ENCODE results near the gene ZFY. TPM values are rescaled to one million over a fixed set of nuclear protein-coding genes. Genes with fewer than 3 reads are reported as not detected.

The ZFY gene
- polyA plus RNA-seq, 1 of the 3 experiments (the other 2 are of a cell fraction): not detected

DNA sequence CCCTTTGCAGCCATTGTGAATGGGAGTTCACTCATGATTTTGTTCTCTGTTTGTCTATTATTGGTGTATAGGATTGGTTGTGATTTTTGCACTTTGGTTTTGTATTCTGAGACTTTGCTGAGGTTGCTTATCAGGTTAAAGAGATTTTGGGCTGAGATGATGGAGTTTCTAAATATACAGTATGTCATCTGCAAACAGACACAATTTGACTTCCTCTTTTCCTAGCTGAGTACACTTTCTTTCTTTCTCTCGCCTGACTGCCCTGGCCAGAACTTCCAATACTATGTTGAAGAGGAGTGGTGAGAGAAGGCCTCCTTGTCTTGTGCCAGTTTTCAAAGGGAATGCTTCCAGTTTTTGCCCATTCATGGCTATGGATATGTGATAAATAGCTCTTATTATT, 81.4 kb downstream of the ZFY start (continued):
- TF ChIP-seq, protein P1, sequence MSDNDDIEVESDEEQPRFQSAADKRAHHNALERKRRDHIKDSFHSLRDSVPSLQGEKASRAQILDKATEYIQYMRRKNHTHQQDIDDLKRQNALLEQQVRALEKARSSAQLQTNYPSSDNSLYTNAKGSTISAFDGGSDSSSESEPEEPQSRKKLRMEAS (IDR thresholded peaks at IDR 0.05; ENCODE audit: low read depth): no peak
- no peak for TF ChIP-seq TEAD4 (IDR thresholded peaks at IDR 0.05; ENCODE audit: borderline replicate concordance, insufficient read depth)
- TF ChIP-seq GABPA (IDR thresholded peaks at IDR 0.05; ENCODE audit: low read depth): no peak
- TF ChIP-seq, protein P2, sequence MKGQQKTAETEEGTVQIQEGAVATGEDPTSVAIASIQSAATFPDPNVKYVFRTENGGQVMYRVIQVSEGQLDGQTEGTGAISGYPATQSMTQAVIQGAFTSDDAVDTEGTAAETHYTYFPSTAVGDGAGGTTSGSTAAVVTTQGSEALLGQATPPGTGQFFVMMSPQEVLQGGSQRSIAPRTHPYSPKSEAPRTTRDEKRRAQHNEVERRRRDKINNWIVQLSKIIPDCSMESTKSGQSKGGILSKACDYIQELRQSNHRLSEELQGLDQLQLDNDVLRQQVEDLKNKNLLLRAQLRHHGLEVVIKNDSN (IDR thresholded peaks at IDR 0.05; ENCODE audit: borderline replicate concordance, low read depth): no peak
- TF ChIP-seq MEF2A (IDR thresholded peaks at IDR 0.05; ENCODE audit: borderline replicate concordance, low read depth): no peak
- no peak for TF ChIP-seq YY1 (IDR thresholded peaks at IDR 0.05; ENCODE audit: low read depth)

DNA sequence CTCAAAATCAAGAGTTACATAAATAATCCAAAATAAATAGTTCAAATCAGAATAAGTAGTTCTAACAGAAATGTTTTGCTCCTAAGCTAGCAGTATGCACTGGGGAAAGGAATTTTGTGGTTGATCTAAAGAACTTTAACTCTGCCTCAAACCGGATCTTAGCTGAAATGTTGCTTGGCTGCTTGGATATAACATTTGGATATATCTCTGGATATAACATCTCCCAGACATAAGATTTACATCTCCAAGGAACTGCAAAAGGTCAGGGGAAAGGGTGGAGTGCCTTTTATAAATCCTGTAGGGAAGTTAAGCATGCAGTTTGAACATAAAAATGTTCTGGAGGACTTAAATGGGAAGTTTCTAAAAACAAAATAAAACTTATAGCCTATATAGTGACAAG, 83.4 kb downstream of the ZFY start:
- Histone ChIP-seq H3K9me2 (no peaks in the 10 kb centered on the region), H3K79me2 (ENCODE audit: insufficient read depth) (no peaks in the 10 kb centered on the region), H3K4me1 (ENCODE audit: control insufficient read depth in 1 of 2, insufficient read depth in 2 of 2, low read depth in 1 of 2, low read length in 1 of 2) (no peaks in the 10 kb centered on the region), H3K9me3 (no peaks in the 10 kb centered on the region), H3F3A (replicated peaks; ENCODE audit: insufficient read depth) (no peaks in the 10 kb centered on the region), H3K27ac (ENCODE audit: low read depth in 2 of 2, low read length in 1 of 2) (no peak overlapping the region), H3K4me3 (ENCODE audit: low read depth in 2 of 2, low read length in 1 of 2) (no peak overlapping the region), H3K9ac (no peak overlapping the region), H4K20me1 (ENCODE audit: insufficient read depth) (no peaks in the 10 kb centered on the region), H2AFZ (ENCODE audit: low read depth) (no peak overlapping the region), H3K36me3 (replicated peaks in 1 of 2; ENCODE audit: control insufficient read depth in 1 of 2, insufficient read depth in 2 of 2, low read length in 1 of 2) (no peaks in the 10 kb centered on the region), H3K27me3 (ENCODE audit: insufficient read depth) (no peaks in the 10 kb centered on the region), H3K4me2 (no peak overlapping the region)
- no CpG with 5 or more reads among the region's 1 CpG for WGBS (ENCODE audit: low lambda C conversion rate)
- no peak for DNase-seq
- ChIA-PET POLR2A (no interaction called here), CTCF (no interaction called here)
- no peak for TF ChIP-seq GABPA (IDR thresholded peaks at IDR 0.05; ENCODE audit: low read depth)

DNA sequence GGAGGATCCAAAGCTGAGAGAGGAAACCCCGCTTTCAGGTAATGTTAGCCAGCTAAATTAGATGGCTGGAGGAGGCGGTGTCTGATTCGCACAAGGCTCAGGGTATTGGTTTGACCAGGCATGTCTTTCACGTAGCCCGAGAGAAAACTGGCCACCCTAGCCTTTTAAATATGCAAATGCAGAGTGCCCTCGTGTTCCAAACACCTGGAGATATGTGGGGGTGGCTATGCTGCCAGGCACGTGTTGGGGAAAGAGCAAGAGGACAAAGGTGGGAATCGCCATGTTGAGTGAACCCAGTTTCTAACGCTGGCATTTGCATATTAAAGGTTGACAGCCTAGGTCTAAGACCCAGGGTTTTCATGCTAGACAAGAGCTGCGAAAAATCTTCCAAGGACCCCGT, 84.4 kb downstream of the ZFY start:
- Histone ChIP-seq H3K79me2 (ENCODE audit: insufficient read depth) (no peaks in the 10 kb centered on the region), H2AFZ (ENCODE audit: low read depth) (no peak overlapping the region), H3K36me3 (replicated peaks in 1 of 2; ENCODE audit: control insufficient read depth in 1 of 2, insufficient read depth in 2 of 2, low read length in 1 of 2) (no peaks in the 10 kb centered on the region), H3K4me1 (ENCODE audit: control insufficient read depth in 1 of 2, insufficient read depth in 2 of 2, low read depth in 1 of 2, low read length in 1 of 2) (no peaks in the 10 kb centered on the region), H3K9me3 (no peaks in the 10 kb centered on the region), H3K4me3 (ENCODE audit: low read depth in 2 of 2, low read length in 1 of 2) (no peak overlapping the region), H3K4me2 (no peak overlapping the region), H3K9me2 (no peaks in the 10 kb centered on the region), H3K27me3 (ENCODE audit: insufficient read depth) (no peaks in the 10 kb centered on the region), H3K27ac (ENCODE audit: low read depth in 2 of 2, low read length in 1 of 2) (no peak overlapping the region), H4K20me1 (ENCODE audit: insufficient read depth) (no peaks in the 10 kb centered on the region), H3F3A (replicated peaks; ENCODE audit: insufficient read depth) (no peaks in the 10 kb centered on the region), H3K9ac (no peak overlapping the region)
- DNase-seq: no peak
- no CpG with 5 or more reads among the region's 11 CpGs for WGBS (ENCODE audit: low lambda C conversion rate)
- ChIA-PET CTCF (no interaction called here), POLR2A (no interaction called here)
- TF ChIP-seq, protein P3, sequence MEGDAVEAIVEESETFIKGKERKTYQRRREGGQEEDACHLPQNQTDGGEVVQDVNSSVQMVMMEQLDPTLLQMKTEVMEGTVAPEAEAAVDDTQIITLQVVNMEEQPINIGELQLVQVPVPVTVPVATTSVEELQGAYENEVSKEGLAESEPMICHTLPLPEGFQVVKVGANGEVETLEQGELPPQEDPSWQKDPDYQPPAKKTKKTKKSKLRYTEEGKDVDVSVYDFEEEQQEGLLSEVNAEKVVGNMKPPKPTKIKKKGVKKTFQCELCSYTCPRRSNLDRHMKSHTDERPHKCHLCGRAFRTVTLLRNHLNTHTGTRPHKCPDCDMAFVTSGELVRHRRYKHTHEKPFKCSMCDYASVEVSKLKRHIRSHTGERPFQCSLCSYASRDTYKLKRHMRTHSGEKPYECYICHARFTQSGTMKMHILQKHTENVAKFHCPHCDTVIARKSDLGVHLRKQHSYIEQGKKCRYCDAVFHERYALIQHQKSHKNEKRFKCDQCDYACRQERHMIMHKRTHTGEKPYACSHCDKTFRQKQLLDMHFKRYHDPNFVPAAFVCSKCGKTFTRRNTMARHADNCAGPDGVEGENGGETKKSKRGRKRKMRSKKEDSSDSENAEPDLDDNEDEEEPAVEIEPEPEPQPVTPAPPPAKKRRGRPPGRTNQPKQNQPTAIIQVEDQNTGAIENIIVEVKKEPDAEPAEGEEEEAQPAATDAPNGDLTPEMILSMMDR (IDR thresholded peaks at IDR 0.05): no peak
- TF ChIP-seq NFIC (IDR thresholded peaks at IDR 0.05; ENCODE audit: borderline replicate concordance): no peak
- TF ChIP-seq POLR2AphosphoS5 (IDR thresholded peaks at IDR 0.05; ENCODE audit: low read depth, low read length): no peak
- no peak for TF ChIP-seq TEAD4 (IDR thresholded peaks at IDR 0.05; ENCODE audit: borderline replicate concordance, insufficient read depth)
- TF ChIP-seq, protein P4, sequence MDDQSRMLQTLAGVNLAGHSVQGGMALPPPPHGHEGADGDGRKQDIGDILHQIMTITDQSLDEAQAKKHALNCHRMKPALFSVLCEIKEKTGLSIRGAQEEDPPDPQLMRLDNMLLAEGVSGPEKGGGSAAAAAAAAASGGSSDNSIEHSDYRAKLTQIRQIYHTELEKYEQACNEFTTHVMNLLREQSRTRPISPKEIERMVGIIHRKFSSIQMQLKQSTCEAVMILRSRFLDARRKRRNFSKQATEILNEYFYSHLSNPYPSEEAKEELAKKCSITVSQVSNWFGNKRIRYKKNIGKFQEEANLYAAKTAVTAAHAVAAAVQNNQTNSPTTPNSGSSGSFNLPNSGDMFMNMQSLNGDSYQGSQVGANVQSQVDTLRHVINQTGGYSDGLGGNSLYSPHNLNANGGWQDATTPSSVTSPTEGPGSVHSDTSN (IDR thresholded peaks at IDR 0.05): no peak
- no peak for TF ChIP-seq RXRA (IDR thresholded peaks at IDR 0.05; ENCODE audit: borderline replicate concordance, low read depth)
- TF ChIP-seq, protein P5, sequence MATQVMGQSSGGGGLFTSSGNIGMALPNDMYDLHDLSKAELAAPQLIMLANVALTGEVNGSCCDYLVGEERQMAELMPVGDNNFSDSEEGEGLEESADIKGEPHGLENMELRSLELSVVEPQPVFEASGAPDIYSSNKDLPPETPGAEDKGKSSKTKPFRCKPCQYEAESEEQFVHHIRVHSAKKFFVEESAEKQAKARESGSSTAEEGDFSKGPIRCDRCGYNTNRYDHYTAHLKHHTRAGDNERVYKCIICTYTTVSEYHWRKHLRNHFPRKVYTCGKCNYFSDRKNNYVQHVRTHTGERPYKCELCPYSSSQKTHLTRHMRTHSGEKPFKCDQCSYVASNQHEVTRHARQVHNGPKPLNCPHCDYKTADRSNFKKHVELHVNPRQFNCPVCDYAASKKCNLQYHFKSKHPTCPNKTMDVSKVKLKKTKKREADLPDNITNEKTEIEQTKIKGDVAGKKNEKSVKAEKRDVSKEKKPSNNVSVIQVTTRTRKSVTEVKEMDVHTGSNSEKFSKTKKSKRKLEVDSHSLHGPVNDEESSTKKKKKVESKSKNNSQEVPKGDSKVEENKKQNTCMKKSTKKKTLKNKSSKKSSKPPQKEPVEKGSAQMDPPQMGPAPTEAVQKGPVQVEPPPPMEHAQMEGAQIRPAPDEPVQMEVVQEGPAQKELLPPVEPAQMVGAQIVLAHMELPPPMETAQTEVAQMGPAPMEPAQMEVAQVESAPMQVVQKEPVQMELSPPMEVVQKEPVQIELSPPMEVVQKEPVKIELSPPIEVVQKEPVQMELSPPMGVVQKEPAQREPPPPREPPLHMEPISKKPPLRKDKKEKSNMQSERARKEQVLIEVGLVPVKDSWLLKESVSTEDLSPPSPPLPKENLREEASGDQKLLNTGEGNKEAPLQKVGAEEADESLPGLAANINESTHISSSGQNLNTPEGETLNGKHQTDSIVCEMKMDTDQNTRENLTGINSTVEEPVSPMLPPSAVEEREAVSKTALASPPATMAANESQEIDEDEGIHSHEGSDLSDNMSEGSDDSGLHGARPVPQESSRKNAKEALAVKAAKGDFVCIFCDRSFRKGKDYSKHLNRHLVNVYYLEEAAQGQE (IDR thresholded peaks at IDR 0.05; ENCODE audit: low read depth, low read length): no peak
- no peak for TF ChIP-seq TCF12 (IDR thresholded peaks at IDR 0.05)
- TF ChIP-seq, protein P6, sequence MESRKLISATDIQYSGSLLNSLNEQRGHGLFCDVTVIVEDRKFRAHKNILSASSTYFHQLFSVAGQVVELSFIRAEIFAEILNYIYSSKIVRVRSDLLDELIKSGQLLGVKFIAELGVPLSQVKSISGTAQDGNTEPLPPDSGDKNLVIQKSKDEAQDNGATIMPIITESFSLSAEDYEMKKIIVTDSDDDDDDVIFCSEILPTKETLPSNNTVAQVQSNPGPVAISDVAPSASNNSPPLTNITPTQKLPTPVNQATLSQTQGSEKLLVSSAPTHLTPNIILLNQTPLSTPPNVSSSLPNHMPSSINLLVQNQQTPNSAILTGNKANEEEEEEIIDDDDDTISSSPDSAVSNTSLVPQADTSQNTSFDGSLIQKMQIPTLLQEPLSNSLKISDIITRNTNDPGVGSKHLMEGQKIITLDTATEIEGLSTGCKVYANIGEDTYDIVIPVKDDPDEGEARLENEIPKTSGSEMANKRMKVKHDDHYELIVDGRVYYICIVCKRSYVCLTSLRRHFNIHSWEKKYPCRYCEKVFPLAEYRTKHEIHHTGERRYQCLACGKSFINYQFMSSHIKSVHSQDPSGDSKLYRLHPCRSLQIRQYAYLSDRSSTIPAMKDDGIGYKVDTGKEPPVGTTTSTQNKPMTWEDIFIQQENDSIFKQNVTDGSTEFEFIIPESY (IDR thresholded peaks at IDR 0.05; ENCODE audit: borderline replicate concordance, low read depth): no peak
- no peak for TF ChIP-seq FOXJ3 (CRISPR knock-in tag; IDR thresholded peaks at IDR 0.05)
- no peak for TF ChIP-seq RCOR1 (IDR thresholded peaks at IDR 0.05; ENCODE audit: low read length)
- no peak for TF ChIP-seq JUND (IDR thresholded peaks at IDR 0.05)

All from SK-N-SH (cell line).